Lung (tissue), 12 donors: ENCODE results near the gene IL3RA. TPM values are rescaled to one million over a fixed set of nuclear protein-coding genes. Genes with fewer than 3 reads are reported as not detected.

Experiments
- ATAC-seq: fragments of 200-7000 bp; cut with Tn5 transposase; one replicate; pipeline ENCODE4 v1.9.1; 2020; ENCODE audit warnings: moderate number of reproducible peaks; ENCODE audit not compliant: insufficient read depth, low FRiP score
- DNase-seq, 3 donors: peaks; one replicate each; pipeline ENCODE4 v3.0.0-alpha.2; 2013 to 2017
- H3K27ac ChIP-seq, 2 donors: one replicate each; pipeline ENCODE4 v1.5.1; 2013; ENCODE audit warnings: mild to moderate bottlenecking in 2 of 2, moderate library complexity in 2 of 2, control low read depth in 1 of 2, inconsistent platforms in 1 of 2, low read depth in 1 of 2, low read length in 1 of 2
- H3K27me3 ChIP-seq, 3 donors: one replicate each; pipeline ENCODE4 v1.5.1; 2013; ENCODE audit warnings: low read length in 2 of 3; ENCODE audit not compliant: control insufficient read depth in 3 of 3, insufficient read depth in 3 of 3
- H3K36me3 ChIP-seq, 4 donors: one replicate each; pipeline ENCODE4 v1.5.1; 2013; ENCODE audit warnings: low read length in 4 of 4, mild to moderate bottlenecking in 1 of 4, moderate library complexity in 1 of 4; ENCODE audit not compliant: control insufficient read depth in 4 of 4, insufficient read depth in 4 of 4
- H3K4me1 ChIP-seq, 5 donors: one replicate each; pipeline ENCODE4 v1.5.1; 2013; ENCODE audit warnings: low read length in 5 of 5, mild to moderate bottlenecking in 2 of 5, moderate library complexity in 1 of 5; ENCODE audit not compliant: control insufficient read depth in 5 of 5, insufficient read depth in 5 of 5
- H3K4me3 ChIP-seq: one replicate; pipeline ENCODE4 v1.5.1; 2013; ENCODE audit warnings: mild to moderate bottlenecking, control low read depth, moderate library complexity
- H3K9ac ChIP-seq, 2 donors: one replicate each; pipeline ENCODE4 v1.5.1; 2013; ENCODE audit warnings: low read length in 2 of 2, control low read depth in 1 of 2; ENCODE audit not compliant: insufficient read depth in 1 of 2
- H3K9me3 ChIP-seq, 4 donors: one replicate each; pipeline ENCODE4 v1.5.1; 2013; ENCODE audit warnings: low read length in 3 of 4, mild to moderate bottlenecking in 1 of 4, moderate library complexity in 1 of 4; ENCODE audit not compliant: control insufficient read depth in 4 of 4, insufficient read depth in 3 of 4
- CTCF ChIP-seq: IDR thresholded peaks from 2 replicates; pipeline ENCODE4 v1.5.1; 2012; ENCODE audit warnings: mild to moderate bottlenecking; ENCODE audit errors: control extremely low read depth, extremely low read depth
- WGBS, 2 donors: extraction: QIAGEN DNeasy Blood & Tissue Kit; methylation state at CpG; one replicate each; pipeline ENCODE4 v1.1.7; 2013; 5-methylcytosine and 5-hydroxymethylcytosine counted together
- polyA plus RNA-seq, 2 donors: library from polyadenylated mRNA; stranded (reverse); fragments of 200-250 nt; gene quantifications; one replicate each; pipeline ENCODE4 v1.2.1, GENCODE V29; 2013
- total RNA-seq, 2 donors: library from RNA; depleted of rRNA in 1 of 2; stranded (reverse); fragments of >200 nt in 1 of 2; gene quantifications; one replicate each; pipeline ENCODE4 v1.2.1, GENCODE V29; 2014 to 2021
- donor health status: control.
- donor health status: control.
- donor health status: Bipolar disorder and iron deficiency.
- donor health status: healthy.
- donor health status: DM: yes; HTN: yes; CAD: no.

Gene IL3RA
- total and polyA plus RNA-seq, 4 donors, result 19.2 to 52.2 (median 20.5) TPM

- H3K9me3 ChIP-seq, result peaks cover 0 to 6% (median 0%) of the 10 kb centered on the region in 4 donors
- H3K27me3 ChIP-seq, result no peaks in the 10 kb centered on the region
- DNase-seq (no peak), ATAC-seq (no peak)
- H3K4me1 ChIP-seq, result no peaks in the 10 kb centered on the region
- 92 to 99% methylated on average over 10 of the region's 10 CpGs for WGBS, 2 donors
- H3K4me3 ChIP-seq, result no peak overlapping the region
- TF ChIP-seq CTCF, result no peak
- peaks cover 0 to 21% (median 4%) of the 10 kb centered on the region in 4 donors for H3K36me3 ChIP-seq
- no peak overlapping the region for H3K27ac ChIP-seq
- H3K9ac ChIP-seq, result no peak overlapping the region
Observed at GRCh38 chrX:1357993-1358392, 21.4 kb downstream of the IL3RA start.

- H3K27ac ChIP-seq, result no peak overlapping the region
- H3K9ac ChIP-seq, result no peak overlapping the region
- TF ChIP-seq CTCF, result no peak
- ATAC-seq (no peak), DNase-seq (no peak)
- H3K27me3 ChIP-seq, result no peaks in the 10 kb centered on the region
- H3K36me3 ChIP-seq, result peaks cover 0 to 21% (median 4%) of the 10 kb centered on the region in 4 donors
- 87% methylated on average over 6 of the region's 6 CpGs for WGBS, 2 donors
- no peaks in the 10 kb centered on the region for H3K4me1 ChIP-seq
- H3K9me3 ChIP-seq, result peaks cover 0 to 6% (median 0%) of the 10 kb centered on the region in 4 donors
- no peak overlapping the region for H3K4me3 ChIP-seq
Observed at GRCh38 chrX:1358793-1359476, 22.4 kb downstream of the IL3RA start.

- H3K36me3 ChIP-seq, result peaks cover 0 to 21% (median 4%) of the 10 kb centered on the region in 4 donors
- 82 to 90% methylated on average over 4 of the region's 4 CpGs for WGBS, 2 donors
Observed at GRCh38 chrX:1359477-1359873, 22.9 kb downstream of the IL3RA start.

More at GRCh38 chrX:1359477-1359873, 22.9 kb downstream of the IL3RA start:
- TF ChIP-seq CTCF, result no peak
- Histone ChIP-seq H3K9me3 (peaks cover 0 to 6% (median 0%) of the 10 kb centered on the region in 4 donors), H3K4me1 (no peaks in the 10 kb centered on the region), H3K27me3 (no peaks in the 10 kb centered on the region), H3K27ac (no peak overlapping the region), H3K4me3 (no peak overlapping the region), H3K9ac (no peak overlapping the region)
- ATAC-seq (no peak), DNase-seq (no peak)
